Glutamatergic neuron (in vitro differentiated cells): ENCODE results near the gene CCDC120. TPM values are rescaled to one million over a fixed set of nuclear protein-coding genes. Genes with fewer than 3 reads are reported as not detected.

Experiments used
- DNase-seq: peaks from one replicate; pipeline ENCODE4 v3.0.0; 2022
- H3K27ac Mint-ChIP-seq: one replicate; pipeline ENCODE4 v1.8.0; 2020; ENCODE audit warnings: mild to moderate bottlenecking, mixed read lengths, inconsistent platforms; ENCODE audit not compliant: unreplicated experiment
- H3K27me3 Mint-ChIP-seq: one replicate; pipeline ENCODE4 v1.8.0; 2020; ENCODE audit warnings: mild to moderate bottlenecking, moderate library complexity, mixed read lengths, inconsistent platforms; ENCODE audit not compliant: unreplicated experiment
- H3K36me3 Mint-ChIP-seq: one replicate; pipeline ENCODE4 v1.8.0; 2020; ENCODE audit warnings: mild to moderate bottlenecking, mixed read lengths, inconsistent platforms; ENCODE audit not compliant: unreplicated experiment
- H3K4me1 Mint-ChIP-seq: one replicate; pipeline ENCODE4 v1.8.0; 2020; ENCODE audit warnings: mild to moderate bottlenecking, low read depth, mixed read lengths, inconsistent platforms; ENCODE audit not compliant: unreplicated experiment
- H3K4me3 Mint-ChIP-seq: one replicate; pipeline ENCODE4 v1.8.0; 2020; ENCODE audit warnings: mild to moderate bottlenecking, mixed read lengths, inconsistent platforms; ENCODE audit not compliant: unreplicated experiment
- H3K9me3 Mint-ChIP-seq: one replicate; pipeline ENCODE4 v1.8.0; 2020; ENCODE audit warnings: mild to moderate bottlenecking, moderate library complexity, mixed read lengths, inconsistent platforms; ENCODE audit not compliant: unreplicated experiment
- CTCF ChIP-seq: fragments of 200-600 bp; sonication (generic); IDR thresholded peaks from one replicate; pipeline ENCODE4 v1.5.0; 2021; ENCODE audit not compliant: partially characterized antibody, unreplicated experiment
- total RNA-seq: library from RNA; stranded (reverse); fragmentation: NEBNext Ultra II Directional; extraction: Animal tissue kit (Norgen Biotek cat#: 25700); gene quantifications from one replicate; pipeline ENCODE4 v1.2.1, GENCODE V29; 2021; ENCODE audit not compliant: unreplicated experiment

Gene CCDC120
- total RNA-seq, 1 donor from 2014 or later: 17.6 TPM

GRCh38 chrX:49077941-49078340 is 19.1 kb downstream of the CCDC120 start:
- no peak for TF ChIP-seq CTCF
- H3K36me3 Mint-ChIP-seq: no peaks in the 10 kb centered on the region
- H3K9me3 Mint-ChIP-seq: no peaks in the 10 kb centered on the region
- peaks cover 3% of the 10 kb centered on the region for H3K4me1 Mint-ChIP-seq
- no peak overlapping the region for H3K27ac Mint-ChIP-seq
- H3K27me3 Mint-ChIP-seq: peaks cover 2% of the 10 kb centered on the region
- DNase-seq: no peak
- H3K4me3 Mint-ChIP-seq: no peak overlapping the region

- peak; percentile 70 for DNase-seq
- Mint-ChIP-seq H3K27ac (peak within 1 kb of the TSS; percentile 95), H3K9me3 (no peaks in the 10 kb centered on the region), H3K4me1 (peaks cover 3% of the 10 kb centered on the region), H3K36me3 (no peaks in the 10 kb centered on the region), H3K4me3 (peak within 1 kb of the TSS; percentile 93), H3K27me3 (peaks cover 4% of the 10 kb centered on the region)
- TF ChIP-seq CTCF: no peak
Observed at GRCh38 chrX:49079489-49080428, 21.0 kb downstream of the CCDC120 start, which contains the start of gene WDR45. WDR45 (minus strand) TSS chrX:49079887; CDS start chrX:49078095, 1,792 bp downstream.

- Mint-ChIP-seq H3K4me1 (peaks cover 3% of the 10 kb centered on the region), H3K27ac (no peak overlapping the region), H3K27me3 (peaks cover 4% of the 10 kb centered on the region), H3K9me3 (no peaks in the 10 kb centered on the region), H3K4me3 (no peak overlapping the region), H3K36me3 (no peaks in the 10 kb centered on the region)
- no peak for DNase-seq
- no peak for TF ChIP-seq CTCF
Observed at GRCh38 chrX:49082271-49082871, 23.6 kb downstream of the CCDC120 start.

GRCh38 chrX:49089553-49089952 is 30.8 kb downstream of the CCDC120 start:
- Mint-ChIP-seq H3K27ac (no peak overlapping the region), H3K27me3 (no peaks in the 10 kb centered on the region)
- DNase-seq: no peak

More at GRCh38 chrX:49089553-49089952, 30.8 kb downstream of the CCDC120 start:
- no peak for TF ChIP-seq CTCF
- Mint-ChIP-seq H3K9me3 (peaks cover 2% of the 10 kb centered on the region), H3K4me1 (no peaks in the 10 kb centered on the region), H3K4me3 (no peak overlapping the region), H3K36me3 (no peaks in the 10 kb centered on the region)
